NCI-H1436 (cell line): ENCODE results near the gene TUBGCP3.
A peak's percentile ranks its signal among the peaks of the same experiment; 100 is the strongest.
"Not testable (repeated sequence)": the region's sequence is repeated elsewhere in the genome, so short reads cannot be mapped to it uniquely, and the experiment has no call there.

Experiments used
- DNase-seq: peaks from one replicate; lab custom pipeline; 2025; lab: John Stamatoyannopoulos, UW

Gene TUBGCP3, protein sequence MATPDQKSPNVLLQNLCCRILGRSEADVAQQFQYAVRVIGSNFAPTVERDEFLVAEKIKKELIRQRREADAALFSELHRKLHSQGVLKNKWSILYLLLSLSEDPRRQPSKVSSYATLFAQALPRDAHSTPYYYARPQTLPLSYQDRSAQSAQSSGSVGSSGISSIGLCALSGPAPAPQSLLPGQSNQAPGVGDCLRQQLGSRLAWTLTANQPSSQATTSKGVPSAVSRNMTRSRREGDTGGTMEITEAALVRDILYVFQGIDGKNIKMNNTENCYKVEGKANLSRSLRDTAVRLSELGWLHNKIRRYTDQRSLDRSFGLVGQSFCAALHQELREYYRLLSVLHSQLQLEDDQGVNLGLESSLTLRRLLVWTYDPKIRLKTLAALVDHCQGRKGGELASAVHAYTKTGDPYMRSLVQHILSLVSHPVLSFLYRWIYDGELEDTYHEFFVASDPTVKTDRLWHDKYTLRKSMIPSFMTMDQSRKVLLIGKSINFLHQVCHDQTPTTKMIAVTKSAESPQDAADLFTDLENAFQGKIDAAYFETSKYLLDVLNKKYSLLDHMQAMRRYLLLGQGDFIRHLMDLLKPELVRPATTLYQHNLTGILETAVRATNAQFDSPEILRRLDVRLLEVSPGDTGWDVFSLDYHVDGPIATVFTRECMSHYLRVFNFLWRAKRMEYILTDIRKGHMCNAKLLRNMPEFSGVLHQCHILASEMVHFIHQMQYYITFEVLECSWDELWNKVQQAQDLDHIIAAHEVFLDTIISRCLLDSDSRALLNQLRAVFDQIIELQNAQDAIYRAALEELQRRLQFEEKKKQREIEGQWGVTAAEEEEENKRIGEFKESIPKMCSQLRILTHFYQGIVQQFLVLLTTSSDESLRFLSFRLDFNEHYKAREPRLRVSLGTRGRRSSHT

GRCh38 chr13:112587764-112588489 is at the start of gene TUBGCP3:
TSS of gene TUBGCP3 (minus strand) at chr13:112588153. CDS start at chr13:112587980, 173 bp downstream.
- peak; percentile 83 for DNase-seq

GRCh38 chr13:112637017-112637801 is 49.3 kb upstream of the TUBGCP3 start:
- no peak for DNase-seq

GRCh38 chr13:112636401-112636975 is 48.5 kb upstream of the TUBGCP3 start:
- DNase-seq = no peak

GRCh38 chr13:112635323-112635722 is 47.4 kb upstream of the TUBGCP3 start:
- DNase-seq = no peak

DNA sequence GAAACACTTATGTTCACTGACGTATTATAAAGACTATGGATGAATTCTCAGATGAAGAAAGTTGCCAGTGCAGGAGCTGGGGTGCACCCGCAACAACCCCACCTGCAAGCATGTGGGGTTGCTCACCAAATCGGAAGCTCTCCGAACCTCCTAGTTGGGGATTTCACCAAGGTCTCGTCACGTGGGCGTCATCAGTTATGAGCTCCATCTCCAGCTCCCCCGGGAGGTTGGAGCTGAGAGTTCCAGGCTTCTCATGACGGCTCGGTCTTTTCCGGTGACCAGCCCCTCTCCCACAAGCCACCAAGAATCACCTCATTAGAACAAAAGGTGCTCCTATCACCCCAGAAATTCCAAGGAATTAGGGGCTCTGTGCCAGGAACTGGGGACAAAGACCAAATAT is 46.1 kb upstream of the TUBGCP3 start:
- DNase-seq = no peak

DNA sequence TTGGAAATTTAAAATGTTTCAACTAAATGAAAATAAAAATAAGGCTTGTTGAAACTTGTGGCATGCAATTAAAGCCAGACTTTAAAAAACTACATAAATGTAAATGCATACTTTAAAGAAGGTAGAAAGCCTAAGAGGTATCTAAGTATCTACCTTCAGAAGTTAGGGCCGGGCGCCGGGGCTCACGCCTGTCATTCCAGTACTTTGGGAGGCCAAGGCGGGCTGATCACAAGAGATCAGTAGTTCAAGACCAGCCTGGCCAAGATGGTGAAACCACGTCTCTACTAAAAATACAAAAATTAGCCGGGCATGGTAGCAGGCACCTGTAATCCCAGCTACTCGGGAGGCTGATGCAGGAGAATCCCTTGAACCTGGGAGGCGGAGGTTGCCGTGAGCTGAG is 42.3 kb upstream of the TUBGCP3 start:
- not testable (repeated sequence) for DNase-seq

- DNase-seq = no peak
Observed at GRCh38 chr13:112629161-112629560, 41.2 kb upstream of the TUBGCP3 start.

GRCh38 chr13:112627613-112628012 is 39.7 kb upstream of the TUBGCP3 start:
- not testable (repeated sequence) for DNase-seq

- no peak for DNase-seq
Observed at GRCh38 chr13:112627161-112627560, 39.2 kb upstream of the TUBGCP3 start.

GRCh38 chr13:112626761-112627160 is 38.8 kb upstream of the TUBGCP3 start:
- no peak for DNase-seq

DNA sequence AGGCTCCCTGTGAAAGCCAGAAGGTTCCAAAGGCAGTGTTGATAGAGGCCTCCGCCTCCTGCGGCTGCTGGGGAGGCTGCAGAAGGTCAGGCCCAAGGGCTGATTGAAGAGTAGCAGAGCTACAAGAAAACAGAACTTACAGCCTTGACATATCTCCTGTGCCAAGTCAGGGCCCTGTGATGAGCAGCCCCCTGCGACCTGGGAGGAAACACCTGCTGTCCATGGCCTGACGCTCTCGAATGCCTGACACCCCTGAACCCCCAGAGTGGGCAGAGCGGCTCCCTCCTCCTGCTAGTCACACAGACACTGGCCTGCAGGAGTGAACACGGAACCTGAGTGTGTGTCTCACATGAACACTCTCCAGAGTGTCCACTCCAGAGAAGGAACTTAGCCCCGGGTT is 38.2 kb upstream of the TUBGCP3 start:
- DNase-seq = no peak

- no peak for DNase-seq
Observed at GRCh38 chr13:112625698-112626097, 37.7 kb upstream of the TUBGCP3 start.

- DNase-seq = no peak
Observed at GRCh38 chr13:112624602-112625430, 36.9 kb upstream of the TUBGCP3 start.

DNA sequence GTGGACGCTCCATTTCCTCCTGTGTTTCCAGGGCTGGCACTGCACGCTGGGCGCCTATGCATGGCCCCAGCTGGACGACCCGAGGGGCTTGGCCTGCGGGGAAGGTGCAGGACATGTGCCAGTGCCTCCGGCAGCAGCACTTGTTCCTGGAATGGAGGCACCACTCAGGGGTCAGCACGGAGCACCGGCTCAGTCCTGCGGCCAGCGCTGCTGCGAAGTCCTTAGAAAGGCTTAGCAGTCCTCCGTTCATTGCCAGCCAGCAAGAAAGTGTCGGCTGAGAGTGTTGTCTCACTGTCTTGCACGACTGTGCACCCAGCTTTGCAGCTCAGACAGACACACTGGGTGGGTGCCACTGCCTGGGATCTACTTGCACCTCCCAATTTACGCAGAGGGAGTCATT is 36.1 kb upstream of the TUBGCP3 start:
- DNase-seq = no peak

DNA sequence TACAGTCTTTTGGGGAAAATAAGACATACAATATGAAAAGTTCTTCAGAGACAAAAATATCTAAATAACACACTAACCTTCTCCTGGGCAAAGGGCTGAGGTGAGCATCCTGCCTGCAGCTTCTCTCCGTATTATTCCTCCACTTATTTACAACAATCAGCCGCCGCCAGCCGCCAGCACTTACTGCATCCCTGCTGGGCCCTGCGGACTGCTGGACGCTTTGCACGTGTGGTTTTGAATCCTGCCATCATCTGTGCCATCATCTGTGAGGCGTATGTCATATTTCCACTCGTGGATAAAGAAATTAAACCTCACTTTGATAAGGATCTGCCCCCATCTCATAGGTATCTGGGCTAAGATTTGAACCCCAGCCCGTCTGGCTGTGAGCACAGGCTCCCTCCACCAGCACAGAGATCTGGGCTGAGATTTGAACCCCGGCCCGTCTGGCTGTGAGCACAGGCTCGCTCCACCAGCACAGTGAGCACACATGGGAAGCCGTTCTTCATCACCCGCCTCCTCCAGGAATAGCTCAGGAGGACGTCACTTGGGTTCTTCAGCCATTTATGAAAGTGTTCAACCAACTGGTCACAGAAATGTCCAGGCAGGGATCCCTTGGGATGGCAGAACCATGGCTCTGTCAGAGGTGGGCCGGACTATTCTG is 35.2 kb upstream of the TUBGCP3 start:
- DNase-seq = no peak

DNA sequence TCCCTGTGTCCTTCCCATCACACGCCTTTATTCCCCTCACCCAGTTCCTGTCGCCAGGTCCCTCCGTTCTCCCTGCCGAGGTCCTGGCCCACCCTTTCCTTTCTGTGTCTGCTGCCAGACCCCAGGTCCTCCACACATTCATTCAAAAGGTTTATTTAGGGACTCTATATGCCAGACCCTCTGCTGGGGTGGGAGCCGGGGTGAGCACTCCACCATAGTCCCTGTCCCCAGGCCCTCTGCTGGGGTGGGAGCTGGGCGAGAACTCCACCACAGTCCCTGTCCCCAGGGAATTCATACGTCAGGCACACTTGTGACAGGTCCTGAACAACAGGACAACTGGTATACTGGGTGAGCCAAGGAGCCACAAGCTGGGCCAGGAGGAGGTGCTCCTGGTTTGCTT is 34.4 kb upstream of the TUBGCP3 start:
- no peak for DNase-seq

DNA sequence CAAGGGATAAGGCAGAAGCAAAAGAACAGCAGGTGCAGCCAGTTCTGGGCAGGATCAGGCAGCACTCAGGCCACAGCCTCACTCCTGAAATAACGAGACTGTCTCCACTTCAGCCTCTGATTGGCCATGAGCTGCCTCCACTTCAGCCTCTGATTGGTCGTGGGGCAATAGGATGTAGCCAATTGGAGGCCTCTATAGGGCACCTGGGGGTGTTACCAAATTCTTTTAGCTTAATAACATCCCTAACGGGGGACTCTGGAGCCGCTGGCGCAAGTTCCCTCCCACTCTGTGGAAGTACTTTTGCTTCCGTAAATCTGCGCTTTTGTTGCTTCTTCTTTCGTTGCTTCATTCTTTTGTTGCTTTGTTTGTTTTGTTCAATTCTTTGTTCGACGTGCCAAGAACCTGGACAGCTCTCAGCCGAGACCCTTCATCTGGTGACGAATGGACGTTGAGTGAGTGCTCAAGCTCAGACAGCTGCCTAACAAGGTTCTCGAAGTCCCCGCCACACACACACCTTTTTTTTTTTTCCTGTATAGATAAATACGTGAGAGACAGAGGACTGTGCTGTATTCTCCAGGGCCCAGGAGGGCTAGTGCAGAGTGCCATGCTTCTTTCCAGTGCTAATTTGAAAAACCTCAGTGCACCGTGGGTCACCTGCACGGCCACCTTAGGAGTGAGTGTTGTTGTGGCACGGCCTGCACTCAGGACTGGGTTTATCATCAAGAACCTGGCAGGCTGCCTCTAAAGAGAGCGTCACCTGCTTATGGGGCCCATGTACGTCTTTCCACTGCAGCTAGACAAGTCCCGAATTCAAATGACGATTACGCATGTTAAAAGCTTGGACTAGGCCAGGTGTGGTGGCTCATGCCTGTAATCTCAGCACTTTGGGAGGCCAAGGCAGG is 32.0 kb upstream of the TUBGCP3 start:
- DNase-seq = peak; percentile 93

GRCh38 chr13:112618501-112618900 is 30.5 kb upstream of the TUBGCP3 start:
- no peak for DNase-seq
